Thyroid gland (tissue), 4 donors: ENCODE results near the gene EEF1AKMT4.

Experiments
- POLR2A ChIP-seq, 2 donors: fragments of 450-650 bp; IDR thresholded peaks; one replicate each; pipeline ENCODE4 v1.6.1; 2017; ENCODE audit warnings: antibody characterized with exemption in 2 of 2, mild to moderate bottlenecking in 2 of 2, moderate library complexity in 1 of 2
- TF ChIP-seq, protein P1 (sequence below), 6 experiments: fragments of 200-600 bp in 3 of 6; fragments of 450-650 bp in 3 of 6; sonication (generic) in 3 of 6; IDR thresholded peaks; one replicate each; pipeline ENCODE4 v1.5.1; 2016 to 2019; ENCODE audit warnings: antibody characterized with exemption in 6 of 6, mild to moderate bottlenecking in 2 of 6, inconsistent platforms in 1 of 6, moderate library complexity in 1 of 6

DNA sequence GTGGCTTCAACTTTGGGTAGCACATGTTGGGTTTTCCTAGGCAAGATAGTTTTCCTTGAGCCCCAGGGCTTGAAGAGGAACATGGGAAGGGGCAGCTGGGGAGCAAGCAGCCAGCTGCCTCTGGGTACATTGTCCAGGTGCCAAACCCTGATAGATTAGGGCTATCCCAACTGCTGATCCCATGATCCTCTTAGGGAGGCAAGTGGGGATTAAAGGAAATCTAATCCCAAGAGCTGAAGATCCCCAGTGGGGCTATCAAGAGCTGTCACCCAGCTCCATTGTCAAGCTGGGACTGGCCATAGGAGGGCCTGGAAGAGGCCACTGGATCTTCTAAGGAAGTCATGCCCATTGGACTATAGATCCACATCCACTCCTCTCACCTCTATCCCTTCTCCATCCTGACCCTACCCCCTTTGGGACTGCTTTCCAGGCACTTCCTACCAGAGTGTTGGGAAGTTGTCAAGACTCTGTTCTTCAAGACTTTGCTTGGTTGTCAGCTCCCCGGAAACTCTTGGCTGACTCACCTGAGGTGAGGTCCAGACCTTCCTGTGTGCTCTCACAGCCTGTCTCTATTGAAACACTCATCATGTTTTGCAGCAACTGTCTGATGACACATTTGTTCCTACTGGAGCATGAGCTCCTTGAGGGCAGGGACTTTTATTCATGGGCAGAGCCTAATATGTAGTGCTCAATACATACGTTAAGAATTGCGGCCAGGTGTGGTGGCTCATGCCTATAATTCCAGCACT is 6.0 kb downstream of the EEF1AKMT4 start:
- TF ChIP-seq, protein P1, sequence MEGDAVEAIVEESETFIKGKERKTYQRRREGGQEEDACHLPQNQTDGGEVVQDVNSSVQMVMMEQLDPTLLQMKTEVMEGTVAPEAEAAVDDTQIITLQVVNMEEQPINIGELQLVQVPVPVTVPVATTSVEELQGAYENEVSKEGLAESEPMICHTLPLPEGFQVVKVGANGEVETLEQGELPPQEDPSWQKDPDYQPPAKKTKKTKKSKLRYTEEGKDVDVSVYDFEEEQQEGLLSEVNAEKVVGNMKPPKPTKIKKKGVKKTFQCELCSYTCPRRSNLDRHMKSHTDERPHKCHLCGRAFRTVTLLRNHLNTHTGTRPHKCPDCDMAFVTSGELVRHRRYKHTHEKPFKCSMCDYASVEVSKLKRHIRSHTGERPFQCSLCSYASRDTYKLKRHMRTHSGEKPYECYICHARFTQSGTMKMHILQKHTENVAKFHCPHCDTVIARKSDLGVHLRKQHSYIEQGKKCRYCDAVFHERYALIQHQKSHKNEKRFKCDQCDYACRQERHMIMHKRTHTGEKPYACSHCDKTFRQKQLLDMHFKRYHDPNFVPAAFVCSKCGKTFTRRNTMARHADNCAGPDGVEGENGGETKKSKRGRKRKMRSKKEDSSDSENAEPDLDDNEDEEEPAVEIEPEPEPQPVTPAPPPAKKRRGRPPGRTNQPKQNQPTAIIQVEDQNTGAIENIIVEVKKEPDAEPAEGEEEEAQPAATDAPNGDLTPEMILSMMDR (IDR thresholded peaks at IDR 0.05) = no peak
- TF ChIP-seq POLR2A (IDR thresholded peaks at IDR 0.05) = no peak
